HT1080 (cell line): ENCODE results near the gene KLHL28. TPM values are rescaled to one million over a fixed set of nuclear protein-coding genes. Genes with fewer than 3 reads are reported as not detected.

Experiments
- DNase-seq: peaks from one replicate; pipeline ENCODE4 v3.0.0-alpha.2; 2015; ENCODE audit warnings: low read depth
- total RNA-seq: library from RNA; depleted of rRNA; stranded (reverse); fragments of >200 nt; shearing (Covaris generic); gene quantifications from 2 replicates; pipeline ENCODE4 v1.2.3, GENCODE V29; 2014

KLHL28 gene
- total RNA-seq, 1 experiment from 2014 or later, result 2.0 TPM

DNA sequence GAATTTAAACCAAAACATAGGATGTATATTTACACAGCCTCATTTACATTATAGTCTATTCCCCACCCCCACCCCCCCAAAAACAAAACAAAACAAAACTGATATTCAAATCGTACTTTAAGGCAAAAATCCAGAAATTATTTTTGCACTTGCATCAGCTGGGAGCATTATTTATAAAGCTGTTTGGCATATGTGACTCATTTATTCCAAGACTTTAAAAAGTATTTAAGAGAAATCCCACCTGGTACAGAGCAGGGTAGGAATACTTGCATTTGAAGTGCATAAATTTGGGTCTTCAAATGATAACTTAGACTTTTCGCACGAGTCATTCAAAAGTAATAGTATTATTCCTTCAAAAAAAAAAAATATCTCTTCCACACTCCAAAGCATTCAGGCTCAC, 1.1 kb downstream of the KLHL28 start:
- DNase-seq, result no peak

DNA sequence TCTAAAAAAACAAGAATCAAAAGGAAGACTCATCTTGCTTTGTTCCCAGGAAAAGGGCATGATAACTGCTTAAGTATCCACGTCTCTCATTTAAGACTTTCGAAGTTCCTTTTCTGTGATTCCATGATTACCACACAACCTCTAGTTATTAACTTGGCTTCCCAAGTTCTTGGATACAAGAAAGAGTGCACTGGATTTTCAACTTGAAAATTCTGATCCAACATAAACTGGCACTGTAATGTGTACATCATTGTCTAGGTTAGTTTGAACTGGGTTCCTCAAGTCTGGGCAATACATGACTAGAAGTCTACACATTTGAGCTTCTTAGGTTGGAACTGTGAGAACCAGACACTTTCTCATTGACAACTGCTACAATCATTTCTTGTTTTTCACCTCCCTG, 1.6 kb downstream of the KLHL28 start:
- DNase-seq, result peak; percentile 1

DNA sequence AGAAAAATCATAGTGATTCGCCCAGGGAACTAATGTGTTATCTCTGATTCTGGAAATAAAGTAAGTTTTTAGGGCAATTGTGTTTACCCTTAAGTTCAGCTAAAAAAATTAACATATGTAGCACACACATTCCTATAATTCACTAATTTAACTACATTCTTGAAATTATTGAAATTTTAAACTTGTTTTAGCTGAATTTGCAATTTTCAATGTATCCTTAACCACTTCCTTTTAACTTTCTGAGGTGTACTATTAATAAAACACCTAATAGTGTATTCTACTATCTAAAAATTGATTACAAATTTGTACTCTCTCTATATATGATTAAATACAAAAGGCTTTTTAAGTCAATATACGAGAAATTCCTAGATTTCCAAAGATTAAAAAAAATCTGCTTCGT, 2.2 kb downstream of the KLHL28 start:
- no peak for DNase-seq

DNA sequence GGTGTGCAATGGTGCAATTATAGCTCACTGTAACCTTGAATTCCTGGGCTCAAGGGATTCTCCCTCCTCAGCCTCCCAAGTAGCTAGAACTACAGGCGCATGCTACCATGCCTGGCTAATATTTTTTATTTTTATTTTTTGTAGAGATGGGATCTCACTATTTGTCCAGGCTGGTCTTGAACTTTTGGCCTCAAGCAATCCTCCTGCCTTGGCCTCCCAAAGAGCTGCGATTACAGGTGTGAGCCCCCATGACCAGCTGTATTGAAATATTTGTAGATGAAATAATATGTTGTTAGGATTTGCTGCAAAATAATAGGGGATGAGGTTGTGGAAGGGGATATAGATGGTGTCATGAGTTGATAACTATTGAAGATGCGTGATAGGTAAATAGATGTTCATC, 4.9 kb downstream of the KLHL28 start:
- no peak for DNase-seq

DNA sequence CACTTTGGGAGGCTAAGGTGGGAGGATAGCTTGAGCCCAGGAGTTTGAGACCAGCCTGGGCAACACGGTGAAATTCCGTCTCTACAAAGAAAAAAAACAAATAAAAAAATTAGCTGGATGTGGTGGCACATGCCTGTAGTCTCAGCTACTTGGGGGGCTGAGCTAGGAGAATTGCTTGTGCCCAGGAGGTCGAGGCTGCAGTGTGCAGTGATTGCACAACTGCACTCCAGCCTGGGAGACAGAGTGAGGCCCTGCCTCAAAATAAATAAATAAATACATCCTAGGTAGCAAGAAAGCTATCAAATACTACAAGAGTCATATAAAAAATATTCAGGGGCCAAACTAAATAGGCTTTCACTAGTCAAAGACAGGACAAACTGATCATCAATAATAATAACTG, 6.2 kb downstream of the KLHL28 start:
- no peak for DNase-seq

DNA sequence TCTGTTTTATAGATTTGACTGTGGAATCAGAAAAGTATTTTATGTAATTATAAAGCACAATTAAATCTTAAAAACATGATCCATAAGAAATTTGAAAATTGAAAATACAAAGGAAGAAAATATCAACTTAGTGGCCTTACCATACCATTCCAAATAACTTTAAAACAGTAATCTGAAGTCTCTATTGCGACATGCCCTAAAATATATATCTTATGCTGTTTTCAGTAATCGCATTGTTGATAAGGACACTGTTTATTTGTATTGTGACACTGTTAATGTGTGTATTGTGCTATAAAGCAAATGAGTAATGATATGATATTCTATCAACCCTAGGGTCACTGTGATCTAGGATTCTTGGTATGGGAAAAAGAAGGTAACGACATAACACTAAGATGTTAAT, 7.0 kb downstream of the KLHL28 start:
- no peak for DNase-seq

DNA sequence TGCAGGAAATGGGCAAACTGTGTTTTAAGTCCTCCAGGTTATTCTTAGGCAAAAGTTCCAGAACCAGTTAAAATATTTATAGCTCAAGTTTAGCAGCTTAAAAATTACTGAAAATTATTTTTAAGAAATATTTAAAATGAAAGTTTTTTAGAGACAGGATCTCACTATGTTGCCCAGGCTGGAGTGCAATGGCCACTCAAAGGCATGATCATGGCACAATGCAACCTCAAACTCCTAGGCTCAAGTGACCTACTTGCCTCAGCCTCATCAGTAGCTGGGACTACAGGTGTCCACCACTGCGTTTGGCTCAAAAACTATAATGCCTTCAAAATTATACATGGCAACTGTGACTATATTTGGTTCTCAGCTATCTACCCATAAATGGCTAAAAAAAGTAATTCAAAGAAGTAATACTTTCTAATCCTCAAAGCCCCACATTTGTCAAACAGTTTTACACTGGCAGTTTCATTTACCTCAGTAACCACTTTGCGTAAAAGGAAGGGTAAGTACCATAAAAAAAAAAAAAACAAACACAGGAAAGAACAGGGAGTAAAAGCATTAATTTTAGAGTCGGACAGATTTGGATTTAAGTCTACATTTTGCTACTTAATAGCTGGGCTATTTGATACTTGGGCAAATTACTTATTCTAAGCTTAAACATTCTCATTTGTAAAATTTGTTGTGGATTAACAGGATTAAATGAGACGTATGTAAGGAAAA, 9.2 kb downstream of the KLHL28 start:
- no peak for DNase-seq

DNA sequence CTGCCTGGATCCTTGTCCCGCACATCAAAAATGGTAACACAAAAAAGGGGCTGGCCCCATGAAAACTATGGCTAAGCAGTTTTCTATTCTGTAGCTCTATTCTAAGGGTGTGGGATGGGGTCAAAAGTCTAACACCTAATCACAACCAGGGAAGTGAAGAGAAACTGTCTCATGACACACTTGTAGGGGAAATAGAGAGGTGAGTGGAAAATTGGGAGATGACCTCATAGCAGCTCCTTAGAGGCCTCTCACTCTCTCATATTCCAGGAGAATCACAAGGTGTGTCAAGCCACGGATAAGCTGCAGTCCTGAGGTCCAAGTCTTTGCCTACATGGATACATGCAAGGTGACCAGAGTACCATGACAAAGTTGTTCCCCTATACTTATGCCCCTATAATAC, 10.7 kb downstream of the KLHL28 start:
- DNase-seq, result no peak

DNA sequence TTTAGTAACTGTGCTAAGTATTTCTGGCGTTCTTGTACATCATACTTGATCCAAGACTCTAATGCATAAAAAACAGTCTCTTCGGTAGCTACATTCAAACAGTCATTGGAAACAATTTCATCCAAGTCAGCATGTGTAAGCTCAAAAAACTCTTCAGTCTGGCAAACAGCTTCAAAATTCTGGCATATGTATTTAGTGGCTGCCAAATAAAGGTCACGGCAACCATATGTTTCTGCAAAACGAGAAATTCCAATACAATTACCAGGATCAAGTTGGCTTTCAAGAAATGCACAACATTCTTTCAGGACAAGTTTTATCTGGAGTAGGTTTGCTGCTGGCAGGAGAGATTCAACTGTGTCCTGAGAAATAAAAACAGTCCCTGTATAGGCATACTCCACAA, 16.5 kb downstream of the KLHL28 start:
- DNase-seq, result no peak

DNA sequence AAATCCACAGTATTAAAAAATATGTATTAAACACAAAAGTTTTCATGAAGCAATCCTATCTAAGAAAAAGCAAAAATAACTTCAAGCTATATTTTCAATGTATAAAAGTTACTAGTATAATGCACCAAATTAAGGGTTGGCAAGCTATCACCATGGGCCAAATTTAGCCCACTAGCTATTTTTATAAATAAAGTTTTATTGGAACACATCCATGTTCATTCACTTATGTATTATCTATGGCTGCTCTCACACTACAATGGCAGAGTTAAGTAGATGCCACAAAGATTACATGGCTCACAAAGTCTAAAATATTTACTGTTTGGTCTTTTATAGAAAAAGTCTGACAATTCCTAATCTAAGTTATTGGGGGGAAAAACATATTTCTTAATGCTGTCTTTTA, 17.6 kb downstream of the KLHL28 start:
- no peak for DNase-seq

DNA sequence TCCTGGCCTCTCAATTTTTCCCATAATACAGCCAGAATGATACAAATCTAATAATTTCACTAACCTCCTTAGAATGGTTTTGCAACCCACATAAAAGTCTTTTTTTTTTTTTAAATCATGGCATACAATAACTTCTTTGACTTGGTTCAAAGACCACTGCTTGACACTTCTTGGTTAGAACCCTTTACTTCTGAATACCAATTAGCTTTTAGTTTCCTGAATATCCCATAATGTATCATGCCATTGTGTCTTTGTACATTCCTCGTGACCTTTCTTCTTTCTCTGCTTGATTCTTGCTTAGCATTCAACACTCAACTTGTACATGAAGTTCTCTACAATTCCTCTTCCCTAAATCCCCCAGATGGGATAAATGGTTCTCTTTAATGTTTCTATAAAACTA, 19.3 kb downstream of the KLHL28 start:
- DNase-seq, result no peak

DNA sequence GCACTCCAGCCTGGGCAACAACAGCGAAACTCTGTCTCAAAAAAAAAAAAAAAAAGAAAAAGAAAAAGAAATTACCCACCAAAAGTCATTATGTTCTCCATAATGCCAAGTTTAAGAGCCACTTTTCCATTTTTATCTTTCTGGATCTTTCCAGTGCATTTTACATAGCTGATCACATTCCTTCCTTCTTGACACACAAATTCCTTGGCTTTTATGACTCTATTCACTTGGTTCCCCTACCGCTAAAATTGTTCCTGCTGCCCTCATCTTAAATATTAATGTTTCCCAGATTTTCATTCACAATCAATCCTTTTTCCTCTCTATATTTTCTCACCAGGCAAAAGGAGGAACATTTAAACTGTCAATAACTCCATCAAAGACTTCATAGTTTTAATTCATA, 20.2 kb downstream of the KLHL28 start:
- DNase-seq, result no peak

DNA sequence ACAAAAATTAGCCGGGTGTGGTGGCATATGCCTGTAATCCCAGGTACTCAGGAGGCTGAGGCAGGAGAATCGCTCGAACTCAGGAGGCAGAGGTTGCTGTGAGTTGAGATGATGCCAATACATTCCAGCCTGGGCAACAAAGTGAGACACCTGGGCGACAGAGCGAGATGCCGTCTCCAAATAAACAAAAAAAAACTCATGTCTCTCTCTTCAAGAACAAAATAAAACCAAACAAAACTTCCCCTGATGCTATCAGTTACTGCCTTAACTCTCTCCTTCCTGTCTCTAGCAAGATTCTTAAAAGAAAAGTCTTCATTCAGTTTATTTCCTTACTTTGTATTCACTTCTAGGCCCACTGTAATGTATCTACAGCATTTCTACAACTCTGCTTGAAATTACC, 20.8 kb downstream of the KLHL28 start:
- DNase-seq, result no peak

DNA sequence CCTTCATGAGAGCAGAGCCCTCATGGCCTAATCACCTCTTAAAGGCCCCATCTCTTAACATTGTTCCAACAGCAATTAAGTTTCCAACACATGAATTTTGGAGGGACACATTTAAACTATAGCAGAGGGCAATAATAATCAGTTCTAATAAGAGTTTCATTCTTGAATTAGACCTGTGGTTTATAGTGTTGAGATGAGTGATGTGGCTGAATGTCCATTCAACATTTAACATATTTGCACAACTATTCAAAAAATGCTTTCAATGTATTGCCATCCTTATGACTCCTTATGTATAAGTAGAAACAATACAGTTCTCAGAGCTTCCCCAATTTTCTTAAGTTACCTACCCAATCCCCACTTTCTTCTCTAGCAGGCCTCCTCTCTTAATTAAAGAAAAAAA, 21.5 kb downstream of the KLHL28 start:
- DNase-seq, result no peak

DNA sequence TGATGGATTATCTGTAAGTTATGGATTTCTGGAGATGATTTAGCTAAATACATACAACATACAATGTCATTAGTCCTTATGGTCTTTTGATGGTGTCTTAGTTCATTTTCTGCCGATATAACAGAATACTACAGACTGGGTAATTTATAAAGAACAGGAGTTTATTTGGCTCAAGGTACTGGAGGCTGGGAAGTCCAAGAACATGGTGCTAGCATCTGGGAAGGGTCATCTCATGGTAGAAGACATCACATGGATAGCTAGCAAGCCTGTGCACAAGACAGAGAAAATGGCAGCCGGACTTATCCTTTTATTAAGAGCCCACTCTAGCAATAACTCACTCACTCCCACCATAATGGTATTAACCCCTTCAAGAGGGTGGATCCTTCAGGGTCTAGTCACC, 24.2 kb downstream of the KLHL28 start:
- DNase-seq, result no peak

DNA sequence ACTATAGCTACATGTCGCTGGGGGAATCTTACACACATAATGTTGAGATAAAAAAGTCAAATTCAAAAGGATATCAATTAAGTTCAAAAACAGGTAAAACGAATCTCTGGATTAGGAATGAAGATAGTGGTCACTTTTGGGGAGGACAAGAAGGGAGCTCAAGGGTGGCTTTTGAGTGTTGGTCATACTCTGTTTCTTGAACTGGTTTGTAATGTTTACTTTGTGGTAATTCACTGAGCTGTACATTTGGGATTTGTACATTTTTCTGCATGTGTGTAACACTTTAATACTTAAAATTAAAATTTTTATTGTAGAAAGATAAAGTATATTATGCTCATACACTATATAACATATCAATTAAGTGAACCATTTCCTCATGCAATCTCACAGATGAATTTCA, 26.6 kb downstream of the KLHL28 start:
- no peak for DNase-seq

DNA sequence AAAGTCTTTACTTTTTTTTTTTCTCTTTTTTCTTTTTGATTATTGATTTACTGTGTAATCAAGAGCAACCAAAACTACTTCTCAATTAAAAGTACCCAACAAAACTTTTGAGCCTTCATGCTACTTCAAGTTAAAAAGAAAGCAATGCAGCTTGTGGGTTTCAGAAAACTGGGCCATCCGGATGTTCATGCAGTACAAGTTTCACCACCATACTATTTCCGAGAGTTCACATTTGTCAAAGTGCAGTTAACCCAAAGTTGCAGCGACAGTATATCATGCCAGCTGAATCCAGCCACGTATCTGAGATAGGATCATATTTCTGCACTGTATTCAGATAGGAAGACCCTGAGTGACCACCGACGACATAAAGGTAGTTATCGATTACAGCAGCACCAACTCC, 33.0 kb downstream of the KLHL28 start:
- DNase-seq, result no peak

DNA sequence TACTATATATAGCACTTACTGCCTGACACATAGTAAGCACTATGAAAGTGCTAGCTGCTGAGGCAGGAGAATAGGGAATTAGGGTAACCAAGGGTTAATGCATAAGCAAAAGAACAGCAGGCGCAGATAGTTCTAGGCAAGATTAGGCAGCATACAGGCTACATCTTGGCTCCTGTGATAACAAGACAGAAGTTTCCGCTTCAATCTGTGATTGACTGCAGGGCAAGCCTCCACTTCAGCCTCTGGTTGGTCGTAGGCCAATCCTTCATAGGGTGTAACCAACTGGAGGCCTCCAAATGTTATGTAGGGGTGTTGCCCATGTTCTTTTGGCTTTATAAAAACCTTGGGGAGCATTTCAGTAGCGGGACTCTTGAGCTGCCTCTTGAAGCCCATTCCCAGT, 46.9 kb downstream of the KLHL28 start:
- DNase-seq, result no peak

DNA sequence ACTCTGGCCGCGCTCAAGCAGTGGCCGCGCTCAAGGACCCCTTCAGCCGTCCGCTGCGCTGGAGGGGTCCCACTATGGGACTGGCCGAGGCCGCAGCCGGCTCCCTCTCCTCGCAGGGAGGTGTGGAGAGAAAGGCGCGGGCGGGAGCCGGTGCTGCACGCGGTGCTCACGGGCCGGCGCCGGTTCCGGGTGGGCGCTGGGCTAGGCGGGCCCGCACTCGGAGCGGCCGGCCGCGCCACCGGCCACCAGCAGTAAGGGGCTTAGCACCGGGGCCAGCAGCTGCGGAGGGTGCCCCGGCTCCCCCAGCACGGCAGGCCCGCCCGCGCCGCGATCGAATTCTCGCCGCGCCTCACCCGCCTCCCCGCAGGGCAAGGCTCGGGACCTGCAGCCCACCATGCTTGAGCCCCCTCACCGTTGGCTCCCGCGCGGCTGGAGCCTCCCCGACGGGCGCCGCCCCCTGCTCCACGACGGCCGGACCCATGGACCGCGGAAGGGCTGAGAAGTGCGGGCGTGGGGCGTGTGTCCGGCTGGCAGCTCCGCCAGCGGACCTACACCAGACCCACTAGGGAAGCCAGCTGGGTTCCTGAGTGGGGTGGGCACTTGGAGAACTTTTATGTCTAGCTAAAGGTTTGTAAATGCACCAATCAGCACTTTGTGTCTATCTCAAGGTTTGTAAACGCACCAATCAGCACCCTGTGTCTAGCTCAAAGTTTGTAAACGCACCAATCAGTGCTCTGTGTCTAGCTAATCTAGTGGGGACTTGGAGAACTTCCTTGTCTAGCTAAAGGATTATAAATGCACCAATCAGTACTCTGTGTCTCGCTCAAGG, 49.5 kb downstream of the KLHL28 start:
- no peak for DNase-seq

DNA sequence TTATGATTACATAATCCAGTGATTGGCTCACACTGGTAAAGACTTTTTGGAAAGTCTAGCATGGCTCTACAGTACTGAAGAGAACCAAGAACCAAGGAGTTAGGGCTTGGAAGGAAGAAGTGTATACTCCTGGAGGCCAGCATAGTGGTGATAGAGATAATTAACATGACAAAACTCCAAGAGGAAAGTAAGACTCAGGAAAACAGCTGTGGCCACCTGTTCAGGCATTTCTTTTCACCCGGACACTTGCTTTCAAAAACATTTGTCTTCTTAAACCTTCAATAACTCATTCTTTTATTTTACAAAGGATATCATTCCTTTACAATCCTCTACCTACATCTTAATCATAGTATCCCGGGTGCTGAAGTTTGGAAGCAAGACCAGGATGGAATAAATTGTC, 50.9 kb downstream of the KLHL28 start:
- no peak for DNase-seq

DNA sequence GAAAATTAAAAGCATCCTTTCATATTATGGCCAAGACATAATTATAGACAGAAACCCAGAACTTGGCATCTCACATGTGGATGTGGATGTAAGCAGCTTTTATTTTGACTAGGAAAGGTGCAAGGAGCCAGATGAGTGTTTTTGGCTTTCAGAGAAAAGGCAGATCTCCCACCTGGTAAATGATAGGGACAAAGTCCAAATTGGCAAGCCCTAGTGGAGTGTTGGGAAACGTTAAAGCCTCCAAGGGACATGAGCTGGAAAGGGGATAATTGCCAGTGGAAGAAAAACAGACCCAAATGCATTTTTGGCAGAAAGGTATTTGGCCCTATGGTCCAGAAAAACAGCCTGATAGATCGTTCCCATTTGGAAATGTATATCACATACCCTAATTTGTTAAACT, 60.1 kb downstream of the KLHL28 start:
- no peak for DNase-seq

DNA sequence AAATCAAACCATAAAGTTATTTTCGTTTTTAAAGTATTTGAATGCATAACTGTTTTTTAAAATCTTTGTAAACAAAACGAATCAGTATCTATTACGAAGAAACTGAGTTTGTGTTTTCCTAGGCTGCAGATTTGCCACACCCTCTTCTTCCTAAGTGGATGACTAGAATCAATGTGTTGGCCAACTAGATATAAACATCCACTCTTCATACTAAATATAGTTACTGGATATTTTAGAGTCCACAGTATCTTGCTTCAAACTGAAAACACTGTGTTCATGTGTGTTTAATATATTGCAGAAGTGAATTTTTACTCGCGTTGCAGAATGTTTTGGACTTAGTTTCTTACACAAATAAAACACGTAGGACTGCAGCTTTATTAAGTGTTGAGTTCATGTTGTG, 63.2 kb downstream of the KLHL28 start:
- DNase-seq, result no peak

DNA sequence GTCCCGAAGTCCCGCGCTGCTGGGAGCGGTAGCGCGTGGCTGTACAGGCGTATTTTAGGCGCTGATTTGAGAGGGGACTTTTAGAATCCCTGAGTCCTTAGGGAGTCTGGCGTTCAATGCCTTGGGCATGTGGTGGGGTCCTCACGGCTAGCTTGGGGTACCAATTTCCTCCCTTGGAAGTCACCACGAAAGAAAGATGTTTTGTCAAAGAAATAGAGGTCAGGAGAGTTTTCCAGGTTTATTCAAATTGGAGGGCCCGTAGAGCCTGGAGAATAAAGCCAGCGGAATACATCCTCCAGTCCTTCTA, 63.9 kb downstream of the KLHL28 start:
- no peak for DNase-seq
